Activated CD4-positive, alpha-beta T cell treated with anti-CD3 and anti-CD28 coated beads, Interleukin-2, Interleukin-6, amounts not matched to agents 100 ng/mL and 50 ng/mL, durations not matched to agents 16 hours and 8 hours (primary cell): ENCODE results near the gene EMD.
A peak's percentile ranks its signal among the peaks of the same experiment; 100 is the strongest.
"Not testable (repeated sequence)": the region's sequence is repeated elsewhere in the genome, so short reads cannot be mapped to it uniquely, and the experiment has no call there.

Source experiments
- DNase-seq: peaks from one replicate; pipeline ENCODE4 v3.0.0-alpha.2; 2020

EMD gene

GRCh38 chrX:154372612-154373022 is 6.5 kb upstream of the EMD start:
- DNase-seq: peak; percentile 63

GRCh38 chrX:154373340-154374306 is 5.5 kb upstream of the EMD start:
- peak; percentile 33 for DNase-seq

GRCh38 chrX:154374313-154375155 is 4.6 kb upstream of the EMD start, which contains the start of gene FLNA:
Gene FLNA (minus strand): TSS chrX:154374634. CDS start chrX:154371245, 3,389 bp downstream.
- peak; percentile 51 for DNase-seq

GRCh38 chrX:154375156-154375504 is 4.0 kb upstream of the EMD start:
- no peak for DNase-seq

- no peak for DNase-seq
Measured at GRCh38 chrX:154376774-154377173, 2.3 kb upstream of the EMD start.

GRCh38 chrX:154378059-154378798 is 866 bp upstream of the EMD start:
- peak; percentile 33 for DNase-seq

- DNase-seq: no peak
Measured at GRCh38 chrX:154379569-154379951, 465 bp downstream of the EMD start.

- no peak for DNase-seq
Measured at GRCh38 chrX:154380153-154380552, 1.1 kb downstream of the EMD start.

GRCh38 chrX:154380787-154381186 is 1.7 kb downstream of the EMD start:
- no peak for DNase-seq

GRCh38 chrX:154381271-154381670 is 2.2 kb downstream of the EMD start:
- DNase-seq: no peak

GRCh38 chrX:154382483-154383069 is 3.5 kb downstream of the EMD start:
- DNase-seq: no peak

- DNase-seq: no peak
Measured at GRCh38 chrX:154383359-154384283, 4.5 kb downstream of the EMD start.

- DNase-seq: no peak
Measured at GRCh38 chrX:154384284-154384892, 5.3 kb downstream of the EMD start.

- DNase-seq: not testable (repeated sequence)
Measured at GRCh38 chrX:154388094-154388493, 9.0 kb downstream of the EMD start.

GRCh38 chrX:154388649-154389048 is 9.6 kb downstream of the EMD start:
- DNase-seq: not testable (repeated sequence)

GRCh38 chrX:154389812-154390747 is 11.0 kb downstream of the EMD start:
- DNase-seq: not testable (repeated sequence)

- not testable (repeated sequence) for DNase-seq
Measured at GRCh38 chrX:154396363-154396762, 17.3 kb downstream of the EMD start.

- peak; percentile 78 for DNase-seq
Measured at GRCh38 chrX:154396973-154397887, 18.1 kb downstream of the EMD start.
